Neuronal stem cell (in vitro differentiated cells): Measurements from ENCODE around the gene PHLDB3.
"Not testable (repeated sequence)": the region's sequence is repeated elsewhere in the genome, so short reads cannot be mapped to it uniquely, and the experiment has no call there.

ENCODE experiments used
- DNase-seq: peaks from one replicate; pipeline ENCODE4 v3.0.0-alpha.2; 2013; ENCODE audit warnings: low spot score
- H2AFZ ChIP-seq: one replicate; pipeline ENCODE4 v1.6.1; 2013; ENCODE audit warnings: mild to moderate bottlenecking, low read length, inconsistent platforms
- H2AK5ac ChIP-seq: 2 replicates; pipeline ENCODE4 v1.6.1; 2013; ENCODE audit warnings: low read depth, mild to moderate bottlenecking, inconsistent platforms, low read length, moderate library complexity, mixed read lengths
- H2BK120ac ChIP-seq: 2 replicates; pipeline ENCODE4 v1.6.1; 2013; ENCODE audit warnings: low read depth, mild to moderate bottlenecking, inconsistent platforms, low read length, moderate library complexity, mixed read lengths
- H2BK12ac ChIP-seq: one replicate; pipeline ENCODE4 v1.6.1; 2013; ENCODE audit warnings: low read length, inconsistent platforms
- H2BK15ac ChIP-seq: 2 replicates; pipeline ENCODE4 v1.6.1; 2013; ENCODE audit warnings: mild to moderate bottlenecking, low read length, inconsistent platforms, mixed read lengths
- H2BK5ac ChIP-seq: one replicate; pipeline ENCODE4 v1.6.1; 2013; ENCODE audit warnings: inconsistent platforms, mild to moderate bottlenecking, low read length, moderate library complexity
- H3K14ac ChIP-seq: one replicate; pipeline ENCODE4 v1.6.1; 2013; ENCODE audit warnings: low read length, inconsistent platforms
- H3K18ac ChIP-seq: 2 replicates; pipeline ENCODE4 v1.6.1; 2013; ENCODE audit warnings: low read length, inconsistent platforms
- H3K23ac ChIP-seq: 2 replicates; pipeline ENCODE4 v1.6.1; 2013; ENCODE audit warnings: low read depth, mild to moderate bottlenecking, mixed read lengths, low read length, inconsistent platforms; ENCODE audit not compliant: poor library complexity
- H3K27ac ChIP-seq: replicated peaks from 3 replicates; pipeline ENCODE4 v1.5.1; 2013; ENCODE audit warnings: low read length, inconsistent platforms
- H3K27me3 ChIP-seq, 3 experiments: 2 replicates each; pipeline ENCODE4 v1.6.1; 2013; ENCODE audit warnings: low read length in 3 of 3, mild to moderate bottlenecking in 2 of 3, inconsistent platforms in 1 of 3, low read depth in 1 of 3, mixed read lengths in 1 of 3, moderate library complexity in 1 of 3; ENCODE audit not compliant: control insufficient read depth in 3 of 3, insufficient read depth in 3 of 3
- H3K36me3 ChIP-seq, 2 donors: replicated peaks in 1 of 2; 2 replicates each; pipeline ENCODE4 v1.6.1; 2013; ENCODE audit warnings: low read length in 2 of 2; ENCODE audit not compliant: control insufficient read depth in 2 of 2, insufficient read depth in 2 of 2
- H3K4ac ChIP-seq: 2 replicates; pipeline ENCODE4 v1.6.1; 2013; ENCODE audit warnings: inconsistent platforms, mild to moderate bottlenecking, low read length, moderate library complexity
- H3K4me1 ChIP-seq, 2 donors: 1 replicate in 1 of 2; 2 replicates in 1 of 2; pipeline ENCODE4 v1.6.1; 2013; ENCODE audit warnings: low read length in 2 of 2, low read depth in 1 of 2; ENCODE audit not compliant: control insufficient read depth in 2 of 2, insufficient read depth in 1 of 2
- H3K4me2 ChIP-seq: one replicate; pipeline ENCODE4 v1.6.1; 2013; ENCODE audit warnings: mild to moderate bottlenecking, low read length, inconsistent platforms; ENCODE audit not compliant: insufficient read depth, poor library complexity, severe bottlenecking
- H3K4me3 ChIP-seq, 2 donors: 2 replicates each; pipeline ENCODE4 v1.5.1; 2013; ENCODE audit warnings: low read length in 2 of 2, mild to moderate bottlenecking in 2 of 2, inconsistent platforms in 1 of 2, moderate library complexity in 1 of 2
- H3K79me1 ChIP-seq: one replicate; pipeline ENCODE4 v1.6.1; 2013; ENCODE audit warnings: low read depth, mild to moderate bottlenecking, inconsistent platforms, low read length, moderate library complexity
- H3K9ac ChIP-seq: one replicate; pipeline ENCODE4 v1.6.1; 2013; ENCODE audit warnings: mild to moderate bottlenecking, low read depth, low read length, inconsistent platforms; ENCODE audit not compliant: poor library complexity
- H3K9me3 ChIP-seq, 2 donors: replicated peaks in 1 of 2; 2 replicates each; pipeline versions ENCODE3 to v1.6.1; 2013; ENCODE audit warnings: low read length in 2 of 2, mild to moderate bottlenecking in 2 of 2, inconsistent platforms in 1 of 2, low read depth in 1 of 2, mixed read lengths in 1 of 2, moderate library complexity in 1 of 2; ENCODE audit not compliant: control insufficient read depth in 2 of 2, insufficient read depth in 1 of 2
- H4K8ac ChIP-seq: one replicate; pipeline ENCODE4 v1.6.1; 2013; ENCODE audit warnings: low read depth, mild to moderate bottlenecking, inconsistent platforms, low read length, moderate library complexity
- H4K91ac ChIP-seq: one replicate; pipeline ENCODE4 v1.6.1; 2013; ENCODE audit warnings: low read length, low read depth, mild to moderate bottlenecking, inconsistent platforms; ENCODE audit not compliant: poor library complexity
- WGBS, 2 donors: extraction: QIAGEN DNeasy Blood & Tissue Kit; methylation state at CpG; one replicate each; pipeline ENCODE4 v1.1.7; 2013; ENCODE audit warnings: missing lambda C conversion rate in 2 of 2, mixed read lengths in 1 of 2; ENCODE audit not compliant: insufficient read length in 2 of 2, insufficient replicate concordance in 1 of 2; ENCODE audit errors: extremely low coverage in 2 of 2; 5-methylcytosine and 5-hydroxymethylcytosine counted together

Gene PHLDB3

GRCh38 chr19:43446746-43447489, 57.6 kb downstream of the PHLDB3 start:
- Histone ChIP-seq H3K4me3 (no peak overlapping the region), H3K4me2 (no peak overlapping the region), H3K9ac (no peak overlapping the region), H3K36me3 (no peaks in the 10 kb centered on the region), H3K9me3 (no peaks in the 10 kb centered on the region), H2BK120ac (no peak overlapping the region), H3K18ac (no peak overlapping the region), H3K23ac (no peak overlapping the region), H2AK5ac (no peak overlapping the region), H2BK5ac (no peak overlapping the region), H2BK15ac (no peak overlapping the region), H3K27me3 (no peaks in the 10 kb centered on the region), H3K27ac (no peak overlapping the region), H2BK12ac (no peak overlapping the region), H3K79me1 (peaks cover 2% of the 10 kb centered on the region), H2AFZ (peak overlapping the region; percentile 51), H3K14ac (no peak overlapping the region), H4K8ac (no peak overlapping the region), H4K91ac (no peak overlapping the region), H3K4me1 (no peaks in the 10 kb centered on the region), H3K4ac (no peak overlapping the region)
- DNase-seq: peak; percentile 72
- WGBS, 2 donors: no CpG with 5 or more reads among the region's 14 CpGs

GRCh38 chr19:43445426-43445825, 59.1 kb downstream of the PHLDB3 start:
- no CpG with 5 or more reads among the region's 2 CpGs for WGBS, 2 donors

GRCh38 chr19:43444531-43445287, 59.8 kb downstream of the PHLDB3 start:
- no peak overlapping the region for H3K18ac ChIP-seq
- no peak overlapping the region for H3K9ac ChIP-seq
- H2BK5ac ChIP-seq: no peak overlapping the region
- no CpG with 5 or more reads among the region's 15 CpGs for WGBS, 2 donors
- H2AFZ ChIP-seq: no peak overlapping the region
- no peak overlapping the region for H2BK15ac ChIP-seq
- no peak overlapping the region for H3K23ac ChIP-seq
- no peak overlapping the region for H2AK5ac ChIP-seq
- no peaks in the 10 kb centered on the region for H3K27me3 ChIP-seq
- H2BK12ac ChIP-seq: no peak overlapping the region
- no peak overlapping the region for H3K4me2 ChIP-seq
- no peak overlapping the region for H2BK120ac ChIP-seq
- no peaks in the 10 kb centered on the region for H3K4me1 ChIP-seq
- H3K36me3 ChIP-seq: no peaks in the 10 kb centered on the region
- no peak overlapping the region for H3K14ac ChIP-seq
- DNase-seq: no peak
- H3K4me3 ChIP-seq: no peak overlapping the region
- no peaks in the 10 kb centered on the region for H3K9me3 ChIP-seq
- no peak overlapping the region for H4K91ac ChIP-seq
- H3K4ac ChIP-seq: no peak overlapping the region
- H4K8ac ChIP-seq: no peak overlapping the region
- H3K79me1 ChIP-seq: peaks cover 2% of the 10 kb centered on the region
- no peak overlapping the region for H3K27ac ChIP-seq

More at GRCh38 chr19:43445426-43445825, 59.1 kb downstream of the PHLDB3 start:
- no peak overlapping the region for H2AK5ac ChIP-seq
- H2BK120ac ChIP-seq: no peak overlapping the region
- no peak overlapping the region for H4K91ac ChIP-seq
- no peak overlapping the region for H3K9ac ChIP-seq
- H3K79me1 ChIP-seq: peaks cover 2% of the 10 kb centered on the region
- H3K23ac ChIP-seq: no peak overlapping the region
- no peak overlapping the region for H2BK12ac ChIP-seq
- no peaks in the 10 kb centered on the region for H3K9me3 ChIP-seq
- no peaks in the 10 kb centered on the region for H3K36me3 ChIP-seq
- H3K4me2 ChIP-seq: no peak overlapping the region
- H2AFZ ChIP-seq: no peak overlapping the region
- no peak overlapping the region for H4K8ac ChIP-seq
- no peaks in the 10 kb centered on the region for H3K27me3 ChIP-seq
- H3K4me1 ChIP-seq: no peaks in the 10 kb centered on the region
- DNase-seq: no peak
- H3K27ac ChIP-seq: no peak overlapping the region
- no peak overlapping the region for H3K18ac ChIP-seq
- H2BK5ac ChIP-seq: no peak overlapping the region
- no peak overlapping the region for H3K4me3 ChIP-seq
- H3K14ac ChIP-seq: no peak overlapping the region
- H2BK15ac ChIP-seq: no peak overlapping the region
- H3K4ac ChIP-seq: no peak overlapping the region

- H2BK12ac ChIP-seq, H3K36me3 ChIP-seq, H2AFZ ChIP-seq, H3K18ac ChIP-seq, H3K23ac ChIP-seq, H2BK15ac ChIP-seq, H3K27me3 ChIP-seq, H3K9ac ChIP-seq, H3K4ac ChIP-seq, H2BK5ac ChIP-seq, H3K9me3 ChIP-seq, H3K27ac ChIP-seq, H3K4me3 ChIP-seq, H3K14ac ChIP-seq, H2BK120ac ChIP-seq, H3K4me2 ChIP-seq, H3K79me1 ChIP-seq, H4K91ac ChIP-seq, H4K8ac ChIP-seq, DNase-seq, H3K4me1 ChIP-seq, H2AK5ac ChIP-seq: not testable (repeated sequence)
- WGBS, 2 donors: no CpG with 5 or more reads among the region's 9 CpGs
These were observed 60.5 kb downstream of the PHLDB3 start for GRCh38 chr19:43444091-43444490.
